ENCODE data around the gene CRIP1.
A peak's percentile ranks its signal among the peaks of the same experiment; 100 is the strongest.

GRCh38 chr14:105471297-105471821, 15.3 kb upstream of the CRIP1 start:
- TF ChIP-seq POLR2AphosphoS5 (IDR thresholded peaks at IDR 0.05; ENCODE audit: insufficient read depth, low read depth, low read length) = no peak
- TF ChIP-seq CTCF (IDR thresholded peaks at IDR 0.05; ENCODE audit: extremely low read depth in 1 of 2, insufficient read depth in 1 of 2, low read depth in 1 of 2, low read length in 2 of 2) = peak in 1 of 2 donors; percentile 30
- no peak for TF ChIP-seq GATA2 (IDR thresholded peaks at IDR 0.05; ENCODE audit: insufficient read depth, insufficient read length, low read depth, low read length)
- TF ChIP-seq EZH2 (IDR thresholded peaks at IDR 0.05; ENCODE audit: borderline replicate concordance, low read depth, low read length, severe bottlenecking) = no peak
- no peak for TF ChIP-seq MAX (IDR thresholded peaks at IDR 0.05; ENCODE audit: insufficient read depth, insufficient read length)
- no peak for TF ChIP-seq POLR2A (IDR thresholded peaks at IDR 0.05; ENCODE audit: low read depth, low read length)

All from endothelial cell of umbilical vein (primary cell).